ENCODE results near the gene CENPS.
"Not testable (repeated sequence)": the region's sequence is repeated elsewhere in the genome, so short reads cannot be mapped to it uniquely, and the experiment has no call there.

The CENPS gene

DNA sequence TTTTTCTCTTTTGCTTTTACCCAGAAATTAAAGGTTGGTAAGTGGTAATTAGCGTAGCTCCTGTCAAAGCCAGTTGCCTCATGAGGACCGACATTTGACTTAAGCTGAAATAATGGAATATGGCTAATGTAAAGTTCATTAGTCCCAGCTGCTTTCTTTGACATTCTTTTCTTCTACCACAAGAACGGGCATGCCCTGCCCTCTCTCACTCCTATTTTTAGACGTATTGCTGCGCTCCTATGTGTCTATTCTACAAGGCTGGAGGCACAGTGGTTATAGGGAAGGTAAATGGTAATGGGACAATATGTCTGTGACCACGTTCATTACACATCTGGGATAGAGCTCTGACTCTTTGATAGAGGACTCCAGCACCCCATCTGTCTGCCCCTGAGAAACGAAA is 26.4 kb downstream of the CENPS start:
- no peak for DNase-seq

DNA sequence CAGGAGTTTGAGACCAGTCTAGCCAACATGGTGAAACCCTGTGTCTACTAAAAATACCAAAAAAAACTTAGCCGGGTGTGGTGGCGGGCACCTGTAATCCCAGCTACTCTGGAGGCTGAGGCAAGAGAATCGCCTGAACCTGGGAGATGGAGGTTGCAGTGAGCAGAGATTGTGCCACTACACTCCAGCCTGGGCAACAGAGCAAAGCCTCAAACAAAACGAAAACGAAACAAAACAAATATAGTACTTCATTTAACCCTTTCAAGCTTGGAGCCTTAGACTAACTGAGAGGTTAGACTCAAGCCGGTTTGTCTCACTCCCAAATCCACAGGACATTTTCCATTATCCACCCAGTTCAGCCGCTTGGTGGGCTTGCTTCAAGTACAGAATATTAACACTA is 27.2 kb downstream of the CENPS start:
- not testable (repeated sequence) for DNase-seq

DNA sequence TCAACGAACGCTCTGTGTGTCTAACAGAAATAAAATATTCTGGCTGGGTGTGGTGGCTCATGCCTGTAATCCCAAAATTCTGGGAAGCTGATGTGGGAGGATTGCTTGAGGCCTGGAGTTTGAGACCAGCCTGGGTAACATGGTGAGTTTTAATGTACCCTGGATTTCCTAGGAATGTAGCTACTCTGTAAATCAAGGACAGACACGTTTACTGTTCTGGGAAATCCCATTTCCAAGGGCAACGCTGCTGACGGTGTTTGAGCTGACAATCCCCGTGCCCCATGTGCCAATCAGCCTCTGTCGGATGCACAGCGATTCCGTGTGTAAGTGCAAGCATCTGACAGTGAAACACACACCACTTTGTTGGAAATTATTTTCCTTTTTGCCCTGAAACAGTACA is 27.6 kb downstream of the CENPS start:
- DNase-seq = no peak

DNA sequence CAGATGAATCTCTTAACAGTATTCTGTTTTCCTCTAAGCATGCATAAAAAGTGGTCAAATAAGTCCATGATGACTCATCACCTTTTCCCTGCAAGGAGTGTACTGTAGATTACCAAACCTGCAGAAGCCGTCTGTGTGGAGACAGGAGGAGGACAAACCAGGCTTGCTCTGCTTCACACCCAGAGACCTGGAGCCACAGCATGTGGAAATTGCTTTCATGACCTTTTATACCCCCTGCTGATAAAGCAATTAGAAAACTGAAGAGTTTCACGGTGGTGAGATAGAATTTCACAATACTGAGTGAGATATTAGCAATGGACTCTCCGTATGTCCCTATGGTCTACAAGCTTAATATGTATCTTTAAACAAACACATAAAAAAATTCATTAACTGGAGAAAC is 29.0 kb downstream of the CENPS start:
- DNase-seq = no peak

DNA sequence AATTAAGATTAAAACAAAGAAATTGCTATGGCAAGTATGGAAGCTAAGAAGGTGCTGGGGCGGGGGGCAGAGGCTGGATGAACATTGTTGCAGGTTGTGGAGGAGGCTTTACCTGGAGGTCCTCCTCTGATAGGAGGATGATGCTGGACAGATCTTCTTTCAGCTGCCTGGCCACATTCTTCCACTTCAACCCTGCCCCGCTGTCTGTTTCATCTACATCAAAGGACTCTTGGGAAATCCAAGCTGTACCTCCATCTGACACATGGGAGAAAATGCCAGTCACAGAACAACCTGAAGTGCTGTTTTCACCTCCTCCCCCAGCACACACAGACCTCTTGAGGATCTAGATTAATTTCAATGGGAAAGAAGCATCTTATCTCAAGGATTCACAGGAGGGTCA is 36.8 kb downstream of the CENPS start:
- no peak for DNase-seq

DNA sequence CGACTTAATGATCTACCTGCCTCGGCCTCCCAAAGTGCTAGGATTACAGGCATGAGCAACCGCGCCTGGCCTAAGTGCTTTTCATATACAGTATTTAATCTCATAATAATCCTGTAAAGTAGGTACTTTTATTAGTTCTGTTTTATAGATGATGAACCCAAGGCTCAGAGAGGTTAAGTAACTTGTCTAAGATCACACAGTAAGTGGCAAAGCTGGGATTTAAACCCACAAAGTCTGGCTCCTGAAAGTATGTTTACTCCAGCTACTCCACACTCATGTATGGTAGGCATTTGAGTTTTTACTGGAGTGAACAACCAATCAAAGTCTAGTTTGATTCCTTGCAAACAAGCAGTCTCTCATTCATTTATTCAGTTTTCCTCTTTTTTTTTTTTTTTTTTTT is 39.8 kb downstream of the CENPS start:
- DNase-seq = no peak

DNA sequence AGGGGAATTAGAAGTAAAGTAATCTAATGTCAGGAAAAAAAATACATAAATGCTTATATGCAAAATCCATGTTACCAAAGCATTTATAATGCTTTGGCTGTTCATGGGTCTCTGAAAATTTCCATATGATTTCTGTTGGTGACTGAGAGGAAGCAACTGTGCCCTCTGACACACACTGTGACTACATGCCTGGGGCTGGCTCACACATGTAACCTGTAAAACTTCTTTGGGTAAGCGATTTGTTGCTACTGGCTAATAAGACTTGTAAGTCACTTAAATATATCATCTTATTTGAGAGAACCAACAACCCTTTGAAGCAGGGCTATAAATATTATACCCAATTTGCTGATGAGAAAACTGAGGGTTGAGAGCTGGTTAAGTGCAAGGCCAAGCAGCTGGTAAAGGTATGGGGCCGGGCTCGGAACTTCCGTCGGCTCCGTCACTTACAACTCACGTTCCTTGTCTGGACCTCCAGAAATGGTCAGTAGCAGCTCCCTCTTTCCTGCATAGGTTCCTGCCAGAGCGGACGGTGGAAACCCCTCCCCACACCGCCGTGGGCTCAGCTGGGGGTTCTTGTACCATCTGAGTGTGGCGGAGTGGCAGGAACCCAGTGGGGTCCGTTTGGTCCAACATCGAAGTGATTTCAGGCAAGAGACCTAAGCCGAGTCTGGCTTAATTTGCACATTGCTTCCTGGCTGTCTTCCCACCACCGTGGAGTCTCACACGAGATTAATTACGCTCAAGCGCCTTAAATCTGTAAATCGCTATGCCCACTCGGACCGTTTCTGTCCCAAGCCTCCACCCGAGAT is 41.4 kb downstream of the CENPS start:
- no peak for DNase-seq

DNA sequence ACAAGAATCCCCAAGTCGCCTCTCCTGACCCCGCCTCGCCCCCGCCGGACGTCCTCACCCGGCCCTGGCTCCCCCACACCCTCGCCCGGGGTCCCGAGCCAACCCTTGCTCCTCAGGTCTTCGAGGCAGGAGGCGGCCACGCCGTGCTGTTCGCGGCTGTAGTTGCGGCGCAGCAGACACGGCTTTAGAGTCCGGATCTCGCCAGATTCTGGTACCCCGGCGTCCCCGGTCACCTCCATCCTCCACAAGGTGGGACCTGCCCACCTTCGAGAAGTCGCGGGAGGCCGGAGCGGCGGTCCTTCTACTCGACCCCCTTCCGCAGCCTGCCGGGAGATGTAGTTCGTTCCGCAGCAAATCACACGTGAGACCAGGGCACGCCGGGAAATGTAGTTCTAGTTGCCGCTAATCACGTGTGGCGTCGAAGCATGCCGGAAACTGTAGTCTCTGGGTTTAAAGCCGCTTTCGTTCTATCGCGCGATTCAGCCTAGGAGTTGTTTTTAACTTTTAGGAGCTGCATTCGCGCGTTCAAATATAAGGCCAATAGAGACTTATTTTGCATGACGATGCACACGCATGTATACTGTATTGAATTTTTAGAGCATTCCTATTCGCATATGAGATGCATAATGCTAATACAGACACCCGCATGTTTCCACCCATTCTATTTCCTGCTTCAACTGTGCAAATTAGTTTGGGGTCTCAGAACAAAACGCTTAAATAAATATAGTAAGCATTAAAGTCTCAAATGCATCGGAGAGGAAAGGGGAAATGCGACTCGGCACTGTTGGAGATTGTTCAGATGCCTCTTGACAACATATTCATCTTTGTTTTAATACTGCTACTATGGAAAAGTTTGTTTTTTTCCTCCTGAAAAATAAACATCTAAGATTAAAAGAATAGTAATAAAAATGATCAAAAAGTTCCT is 42.2 kb downstream of the CENPS start, which contains the start of gene DFFA:
DFFA (minus strand) TSS at position 310 of the 925 bp plus-strand sequence; CDS start at position 239, 71 bp downstream.
- DNase-seq = peak; percentile 42

DNA sequence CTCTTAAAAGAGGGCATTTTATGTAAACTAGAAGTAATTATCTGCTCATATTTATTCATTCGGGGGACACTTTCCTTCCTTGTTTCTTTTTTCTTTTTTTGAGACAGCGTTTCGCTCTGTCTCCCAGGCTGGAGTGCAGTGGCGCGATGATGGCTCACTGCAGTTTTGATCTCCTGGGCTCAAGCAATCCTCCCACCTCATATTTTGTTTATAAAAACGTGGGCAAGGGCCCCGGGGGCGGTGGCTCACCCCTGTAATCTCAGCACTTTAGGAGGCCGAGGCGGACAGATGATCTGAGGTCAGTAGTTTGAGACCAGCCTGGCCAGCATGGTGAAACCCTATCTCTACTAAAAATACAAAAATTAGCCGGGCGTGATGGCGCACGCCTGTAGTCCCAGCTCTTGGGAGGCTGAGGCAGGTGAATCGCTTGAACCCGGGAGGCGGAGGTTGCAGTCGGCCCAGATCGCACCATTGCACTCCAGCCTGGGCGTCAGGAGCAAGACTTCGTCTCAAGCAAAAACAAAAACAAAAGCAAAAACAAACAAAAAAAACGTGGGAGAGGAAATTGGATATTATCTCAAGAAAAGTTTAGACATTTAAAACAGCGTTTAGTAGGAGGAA is 43.0 kb downstream of the CENPS start:
- DNase-seq = no peak

DNA sequence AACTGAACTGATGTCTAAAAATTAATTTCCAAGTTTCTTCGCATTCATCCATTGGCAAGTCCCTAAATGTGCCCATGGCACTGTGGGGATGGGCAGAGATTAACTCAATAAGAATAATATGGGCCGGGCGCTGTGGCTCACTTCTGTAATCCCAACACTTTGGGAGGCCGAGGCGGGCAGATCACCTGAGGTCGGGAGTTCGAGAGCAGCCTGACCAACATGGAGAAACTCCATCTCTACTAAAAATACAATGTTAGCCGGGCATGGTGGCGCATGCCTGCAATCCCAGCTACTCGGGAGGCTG is 44.0 kb downstream of the CENPS start:
- not testable (repeated sequence) for DNase-seq

DNA sequence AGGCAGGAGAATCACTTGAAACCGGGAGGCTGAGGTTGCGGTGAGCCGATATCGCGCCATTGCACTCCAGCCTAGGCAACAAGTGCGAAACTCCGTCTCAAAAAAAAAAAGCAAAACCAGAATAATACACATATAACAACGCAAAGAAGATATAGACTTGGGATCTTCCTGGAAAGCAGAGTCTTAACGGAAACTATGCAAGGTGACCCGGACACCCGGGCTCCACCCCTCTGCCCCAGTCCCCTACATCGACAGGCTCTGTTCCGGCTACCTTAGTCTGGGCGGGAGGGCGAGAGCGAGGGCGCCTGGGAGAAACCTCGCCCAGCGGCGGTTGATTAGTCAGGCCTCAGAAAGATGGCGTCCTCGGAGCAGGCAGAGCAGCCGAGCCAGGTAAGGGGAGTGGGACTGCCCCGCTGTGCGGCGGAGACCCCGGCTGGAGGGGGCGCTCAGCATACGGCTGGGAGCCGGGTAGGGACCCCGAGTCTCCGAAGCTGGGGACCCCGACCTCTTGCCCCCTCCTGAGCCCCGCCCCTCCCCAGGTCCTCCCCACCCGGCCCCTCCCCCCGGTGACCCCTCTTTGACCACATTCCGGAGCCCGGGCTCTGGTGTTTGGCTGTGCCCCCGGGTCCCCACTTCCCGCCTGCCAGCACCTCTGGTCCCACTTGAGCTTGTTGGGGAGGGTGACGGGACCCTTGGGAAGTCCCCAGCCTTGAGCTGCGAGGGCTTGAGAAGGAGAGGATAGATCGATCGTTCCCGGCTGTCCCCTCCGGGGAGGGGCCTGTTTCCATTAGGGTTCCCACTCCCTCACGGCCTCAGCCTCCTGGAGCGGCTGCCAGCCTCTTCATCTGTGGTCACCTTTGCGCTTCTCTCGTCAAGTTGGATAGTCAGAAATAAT is 44.6 kb downstream of the CENPS start, which contains the start of gene PEX14:
PEX14 (plus strand) TSS at position 338 of the 895 bp plus-strand sequence; CDS start at position 355, 17 bp downstream.
- no peak for DNase-seq

DNA sequence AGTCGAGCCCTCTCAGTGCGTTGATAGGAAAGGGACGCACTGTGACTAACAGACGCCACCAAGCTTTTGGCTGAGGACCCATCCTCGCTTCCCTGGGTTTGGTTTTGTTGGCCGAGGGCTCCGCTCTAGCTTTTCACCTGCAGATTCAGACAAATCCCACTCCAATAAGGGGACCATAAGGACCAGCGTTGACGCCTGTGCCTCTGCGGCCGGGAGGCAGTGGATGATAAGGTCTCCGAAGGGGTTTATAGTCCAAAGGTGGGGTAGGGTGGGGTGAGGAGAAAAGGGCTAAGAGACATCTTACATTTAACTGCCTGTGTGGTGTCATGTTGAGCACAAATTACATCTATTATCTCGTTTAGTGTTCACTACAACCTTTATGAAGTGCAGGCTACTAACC is 45.3 kb downstream of the CENPS start:
- no peak for DNase-seq

DNA sequence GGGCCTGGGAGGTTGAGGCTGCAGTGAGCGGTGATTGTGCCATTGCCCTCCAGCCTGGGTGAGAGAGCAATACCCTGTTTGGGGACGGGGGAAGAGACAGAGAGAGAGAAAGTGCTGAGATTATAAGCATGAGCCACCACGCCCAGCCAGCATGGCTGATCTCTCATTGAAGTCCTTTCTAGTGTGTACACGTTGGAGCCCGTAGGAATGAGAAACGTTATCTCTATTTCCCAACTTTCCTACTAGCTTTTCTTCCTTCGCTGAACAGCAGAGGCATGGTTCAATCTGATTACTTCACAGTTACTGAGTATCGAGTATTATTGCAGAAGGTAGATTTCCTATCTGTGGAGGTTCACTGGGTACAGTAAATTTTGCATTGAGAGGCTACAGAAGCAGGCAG is 49.1 kb downstream of the CENPS start:
- no peak for DNase-seq

DNA sequence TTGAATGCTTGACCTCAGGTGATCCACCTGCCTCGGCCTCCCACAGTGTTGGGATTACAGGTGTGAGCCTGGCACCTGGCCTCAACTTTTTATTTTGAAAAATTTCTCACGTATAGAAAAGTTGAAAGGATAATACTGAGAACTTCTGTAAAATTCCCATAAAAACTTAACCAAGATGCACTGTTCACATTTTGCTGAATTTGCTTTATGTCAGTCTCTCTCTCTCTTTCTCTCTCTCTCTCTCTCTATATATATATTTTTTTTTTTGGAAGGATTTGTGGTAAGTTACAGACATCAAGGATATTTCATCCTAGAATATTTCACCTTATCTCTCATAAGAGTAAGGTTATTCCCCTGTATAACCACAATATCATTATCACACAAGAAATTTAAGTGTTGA is 50.4 kb downstream of the CENPS start:
- DNase-seq = no peak

DNA sequence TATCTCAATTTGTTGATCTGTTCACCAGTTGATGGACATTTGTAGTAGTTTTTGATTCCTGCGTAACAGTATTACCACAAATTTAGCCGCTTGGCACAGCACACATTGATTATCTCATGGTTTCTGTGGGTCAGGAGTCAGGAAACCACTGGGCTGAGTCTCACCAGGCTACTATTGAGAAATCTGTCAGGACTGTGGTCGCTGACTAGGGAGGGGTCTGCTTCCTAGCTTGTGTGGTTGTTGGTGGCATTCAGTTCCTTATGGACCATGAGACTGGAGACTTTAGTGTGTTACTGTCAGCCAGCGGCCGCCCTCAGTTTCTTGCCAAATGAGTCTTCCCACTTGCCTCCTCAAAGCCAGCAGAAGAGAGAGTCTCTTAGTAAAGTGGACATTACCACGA is 54.3 kb downstream of the CENPS start:
- DNase-seq = no peak

DNA sequence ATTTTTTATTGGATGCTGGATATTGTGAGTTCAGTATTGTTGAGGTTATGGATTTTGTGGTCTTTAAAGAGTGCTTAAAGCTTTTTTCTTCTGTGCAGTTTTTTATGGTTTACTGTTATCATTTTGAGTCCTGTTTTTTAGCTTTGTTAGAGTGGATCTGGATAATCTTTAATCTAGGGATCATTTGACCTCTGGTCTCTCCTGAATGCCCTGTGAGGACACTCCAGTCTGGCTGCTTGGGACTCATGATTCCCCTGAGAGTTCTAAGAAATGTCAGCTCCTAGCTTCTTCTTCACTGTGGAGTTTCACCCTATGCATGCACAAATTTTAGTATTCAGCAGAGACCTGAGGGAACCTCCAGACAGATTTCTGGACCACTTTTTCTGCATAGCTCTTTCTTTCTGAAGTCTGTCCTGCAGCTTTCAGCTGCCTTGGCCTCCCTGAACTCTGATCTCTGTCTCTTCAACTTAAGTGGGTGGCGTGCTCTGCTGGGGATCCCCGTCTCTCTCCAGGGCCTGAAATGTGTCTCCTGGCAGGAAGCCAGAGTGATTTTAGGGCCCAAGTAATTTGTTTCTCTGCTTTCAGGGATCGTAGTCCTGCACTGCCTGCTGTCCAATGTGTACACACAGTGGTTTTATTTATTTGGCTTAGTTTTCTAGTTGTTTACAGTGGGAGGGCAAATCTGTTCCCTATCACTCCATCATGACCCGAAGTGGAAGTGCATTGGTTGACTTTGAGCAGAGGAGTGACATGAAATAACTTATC is 59.2 kb downstream of the CENPS start:
- DNase-seq = no peak

DNA sequence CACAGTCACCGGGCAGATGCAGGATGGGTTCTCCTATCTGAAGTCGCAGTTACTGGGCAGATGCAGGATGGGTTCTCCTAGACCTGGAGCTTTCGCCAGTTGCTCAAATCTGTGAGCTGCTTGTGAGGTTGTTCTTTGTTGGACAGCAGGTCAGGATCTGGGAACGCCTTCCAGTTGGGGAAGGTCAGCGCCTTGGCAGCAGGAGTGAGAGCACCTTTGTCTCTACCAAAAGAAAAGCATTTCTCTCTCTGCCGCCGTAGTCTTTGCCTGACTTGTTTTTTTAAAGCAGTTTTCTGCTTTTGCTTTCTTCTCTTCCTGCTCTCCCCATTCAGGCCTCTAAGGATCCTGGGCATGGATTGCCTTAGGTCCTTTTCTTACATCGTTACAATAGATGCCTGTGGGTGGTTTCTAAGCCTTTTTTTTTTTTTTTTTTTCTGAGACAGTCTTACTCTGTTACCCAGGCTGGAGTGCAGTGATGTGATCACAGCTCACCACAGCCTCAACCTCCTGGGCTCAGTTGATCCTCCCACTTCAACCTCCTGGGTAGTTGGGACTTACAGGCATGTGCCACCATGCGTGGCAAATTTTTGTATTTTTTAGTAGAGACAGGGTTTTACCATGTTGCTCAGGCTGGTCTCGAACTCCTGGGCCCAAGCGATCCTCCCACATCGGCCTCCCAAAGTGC is 60.2 kb downstream of the CENPS start:
- no peak for DNase-seq

Measured in NCI-H2107 (cell line).